ENCODE data around the gene HYAL2.

HYAL2 gene

GRCh38 chr3:50269977-50270413 is 52.5 kb downstream of the HYAL2 start:
- no peak for DNase-seq (ENCODE audit: low read depth)

GRCh38 chr3:50269460-50269859 is 53.1 kb downstream of the HYAL2 start:
- no peak for DNase-seq (ENCODE audit: low read depth)

- no peak for DNase-seq (ENCODE audit: low read depth)
Measured at GRCh38 chr3:50268703-50269451, 53.7 kb downstream of the HYAL2 start, which contains the start of gene SEMA3B. SEMA3B (plus strand) TSS chr3:50269147; CDS start chr3:50269241, 94 bp downstream.

GRCh38 chr3:50268276-50268675 is 54.3 kb downstream of the HYAL2 start:
- DNase-seq (ENCODE audit: low read depth) = no peak
